K562 (cell line): ENCODE results near the gene CUX1. TPM values are rescaled to one million over a fixed set of nuclear protein-coding genes. Genes with fewer than 3 reads are reported as not detected.

Source experiments
- ATAC-seq: fragments of 200-7000 bp; cut with Tn5 transposase; 3 replicates; pipeline ENCODE4 v1.9.1; 2020; ENCODE audit warnings: moderate library complexity
- BruUV-seq: library from RNA; stranded (reverse); fragments of 400-500 nt; replicated peaks from 2 replicates; lab custom pipeline; 2021; lab: Mats Ljungman, UMichigan
- CTCF ChIA-PET: fragments of 300-600 bp; formaldehyde crosslinking; extraction: SDS; loops from one replicate; lab custom pipeline; 2021; ENCODE audit warnings: low intra/inter-chr PET ratio; lab: Yijun Ruan, JAX
- POLR2A ChIA-PET: fragments of 300-600, 350-650 bp; sonication (Branson Sonifier 250); formaldehyde crosslinking; extraction: SDS; loops from one replicate; lab custom pipeline; 2021; ENCODE audit warnings: antibody characterized with exemption, inconsistent platforms; lab: Yijun Ruan, JAX
- DNase-seq, 4 experiments: peaks; one replicate each; pipeline versions ENCODE4 v3.0.0 to v3.0.0-alpha.2; 2011 to 2018; ENCODE audit warnings: low spot score in 3 of 4, mixed read lengths in 3 of 4; ENCODE audit errors: extremely low read depth in 1 of 4
- FAIRE-seq: peaks from 2 replicates; lab custom pipeline; 2011; peaks lifted over from hg19 to GRCh38; lab: Jason Lieb, UNC
- H2AFZ ChIP-seq: 2 replicates; pipeline ENCODE4 v1.6.0; 2011; ENCODE audit warnings: low read depth, low read length, control low read depth, inconsistent platforms
- H3K27ac ChIP-seq: fragments of 200-600 bp; 3 replicates; pipeline ENCODE4 v1.8.0; 2011; ENCODE audit warnings: low read depth, mild to moderate bottlenecking, control low read depth, inconsistent platforms, low read length, moderate library complexity, mixed read lengths; ENCODE audit errors: extremely low read depth
- H3K27me3 ChIP-seq, 2 experiments: fragments of 300-600 bp in 1 of 2; 2 replicates in 1 of 2; 3 replicates in 1 of 2; pipeline versions ENCODE4 v1.6.0 to v1.8.0; 2011; ENCODE audit warnings: inconsistent platforms in 2 of 2, low read length in 2 of 2, mild to moderate bottlenecking in 1 of 2, mixed read lengths in 1 of 2, moderate library complexity in 1 of 2; ENCODE audit not compliant: control insufficient read depth in 2 of 2, insufficient read depth in 2 of 2
- H3K36me3 ChIP-seq: fragments of 300-600 bp; 3 replicates; pipeline ENCODE4 v1.8.0; 2011; ENCODE audit warnings: mild to moderate bottlenecking, low read length, inconsistent platforms; ENCODE audit not compliant: control insufficient read depth, insufficient read depth
- H3K4me1 ChIP-seq, 2 experiments: fragments of 200-600 bp in 1 of 2; replicated peaks in 1 of 2; 2 replicates in 1 of 2; 3 replicates in 1 of 2; pipeline versions ENCODE4 v1.5.1 to v1.8.0; 2011; ENCODE audit warnings: inconsistent platforms in 2 of 2, low read length in 2 of 2, mild to moderate bottlenecking in 1 of 2, mixed read lengths in 1 of 2, moderate library complexity in 1 of 2; ENCODE audit not compliant: control insufficient read depth in 2 of 2, insufficient read depth in 2 of 2
- H3K4me2 ChIP-seq: 2 replicates; pipeline ENCODE4 v1.6.1; 2011; ENCODE audit warnings: low read length, control low read depth, inconsistent platforms, mixed read lengths; ENCODE audit not compliant: insufficient read depth
- H3K4me3 ChIP-seq: fragments of 200-600 bp; sonication (generic), shearing (Covaris generic); 2 replicates; pipeline ENCODE4 v1.5.1; 2016; ENCODE audit warnings: control low read depth, inconsistent platforms
- H3K79me2 ChIP-seq: fragments of 200-600 bp; 3 replicates; pipeline ENCODE4 v1.8.0; 2011; ENCODE audit warnings: low read length, inconsistent platforms; ENCODE audit not compliant: control insufficient read depth, insufficient read depth
- H3K9ac ChIP-seq, 2 experiments: 2 replicates each; pipeline versions ENCODE4 v1.6.0 to v1.6.1; 2011; ENCODE audit warnings: low read depth in 2 of 2, low read length in 2 of 2, control low read depth in 1 of 2, inconsistent platforms in 1 of 2, mild to moderate bottlenecking in 1 of 2, mixed read lengths in 1 of 2; ENCODE audit not compliant: insufficient read depth in 1 of 2
- H3K9me1 ChIP-seq: one replicate; pipeline ENCODE4 v1.6.0; 2011; ENCODE audit warnings: inconsistent platforms, mild to moderate bottlenecking, low read length, moderate library complexity; ENCODE audit not compliant: control insufficient read depth, insufficient read depth
- H3K9me3 ChIP-seq: replicated peaks from 2 replicates; pipeline ENCODE4 v1.5.1; 2011; ENCODE audit warnings: low read depth, low read length, inconsistent platforms; ENCODE audit not compliant: control insufficient read depth, insufficient read depth
- H4K20me1 ChIP-seq: replicated peaks from 2 replicates; pipeline ENCODE4 v1.6.1; 2011; ENCODE audit warnings: low read length, inconsistent platforms, mixed read lengths; ENCODE audit not compliant: control insufficient read depth, insufficient read depth
- AFF1 ChIP-seq, 2 experiments: fragments of 450-650 bp; IDR thresholded peaks; 2 replicates each; pipeline ENCODE4 v1.6.1; 2018; ENCODE audit warnings: mild to moderate bottlenecking in 2 of 2, low read depth in 1 of 2; ENCODE audit not compliant: partially characterized antibody in 2 of 2
- BCL6 ChIP-seq: fragments of 250-450 bp; sonication (Bioruptor Pico); IDR thresholded peaks from 2 replicates; pipeline ENCODE4 v1.4.0; 2020
- CEBPB ChIP-seq: fragments of 450-650 bp; IDR thresholded peaks from 2 replicates; pipeline ENCODE4 v1.6.1; 2016; ENCODE audit warnings: missing genetic modification characterization, missing compliant biosample characterization
- ESRRB ChIP-seq: fragments of 250-450 bp; sonication (Bioruptor Pico); IDR thresholded peaks from 2 replicates; pipeline ENCODE4 v1.5.0; 2020; ENCODE audit warnings: mild to moderate bottlenecking, moderate library complexity, borderline replicate concordance
- HLTF ChIP-seq: fragments of 450-650 bp; IDR thresholded peaks from 2 replicates; pipeline ENCODE4 v1.6.1; 2016
- JUNB ChIP-seq: fragments of 450-650 bp; formaldehyde crosslinking; conservative IDR thresholded peaks from 2 replicates; pipeline ENCODE4 v1.4.0; 2020; ENCODE audit warnings: mild to moderate bottlenecking
- MCM3 ChIP-seq: fragments of 450-650 bp; IDR thresholded peaks from 2 replicates; pipeline ENCODE4 v1.6.1; 2016
- NFIC ChIP-seq: fragments of 450-650 bp; IDR thresholded peaks from 2 replicates; pipeline ENCODE4 v1.6.1; 2017; ENCODE audit warnings: mild to moderate bottlenecking, inconsistent platforms
- NR3C1 ChIP-seq: sonication (generic); formaldehyde crosslinking; IDR thresholded peaks from 2 replicates; pipeline ENCODE4 v1.8.1; 2022; ENCODE audit warnings: missing genetic modification reagents
- RBBP5 ChIP-seq: fragments of 200-600 bp; sonication (generic); IDR thresholded peaks from 2 replicates; pipeline ENCODE4 v1.6.1; 2012; ENCODE audit warnings: borderline replicate concordance, mild to moderate bottlenecking, low read length, control low read depth, inconsistent platforms; ENCODE audit not compliant: insufficient read depth, poor library complexity, severe bottlenecking
- SMARCC2 ChIP-seq: fragments of 450-650 bp; IDR thresholded peaks from 2 replicates; pipeline ENCODE4 v1.6.1; 2017; ENCODE audit warnings: antibody characterized with exemption, moderate library complexity, mild to moderate bottlenecking, low read depth
- SMARCE1 ChIP-seq: fragments of 450-650 bp; IDR thresholded peaks from 2 replicates; pipeline ENCODE4 v1.7.1; 2016; ENCODE audit warnings: mild to moderate bottlenecking
- SNRNP70 ChIP-seq: fragments of 200-400 bp; formaldehyde crosslinking; optimal IDR thresholded peaks from 2 replicates; pipeline ENCODE3; 2017; ENCODE audit warnings: low read depth, low read length
- TCF3 ChIP-seq: sonication (generic); formaldehyde crosslinking; IDR thresholded peaks from 2 replicates; pipeline ENCODE4 v1.4.0; 2020; ENCODE audit warnings: mild to moderate bottlenecking, missing genetic modification reagents
- ZNF174 ChIP-seq: fragments of 250-450 bp; sonication (Bioruptor Pico); IDR thresholded peaks from 2 replicates; pipeline ENCODE4 v1.4.0; 2020; ENCODE audit warnings: mild to moderate bottlenecking
- ZNF184 ChIP-seq: sonication (generic); formaldehyde crosslinking; IDR thresholded peaks from 2 replicates; pipeline ENCODE4 v1.5.0; 2020; ENCODE audit warnings: missing genetic modification reagents
- WGBS: fragments of 100-300 bp; shearing (Covaris generic); methylation state at CpG from one replicate; pipeline ENCODE4 v1.1.6; 2016; ENCODE audit warnings: low coverage, mixed read lengths; ENCODE audit not compliant: insufficient coverage; ENCODE audit errors: missing lambda C conversion rate; 5-methylcytosine and 5-hydroxymethylcytosine counted together
- in situ Hi-C: fragments of 300-500 bp; cut with MboI; formaldehyde crosslinking; loops from 4 replicates; pipeline ENCODE4 v1.15.0; 2018; ENCODE audit warnings: inconsistent platforms, mixed read lengths
- intact Hi-C: fragments of 100-400 bp; cut with micrococcal nuclease; formaldehyde crosslinking; loops from 2 replicates; pipeline ENCODE4 v1.14.2; 2022
- polyA plus RNA-seq, 8 experiments: library from polyadenylated mRNA; depleted of rRNA in 4 of 8; stranded (reverse) in 5 of 8; unstranded in 3 of 8; fragments of >200 nt; fragmentation: Nextera tagmentation in 2 of 8; fragmentation: Illumina TruSeq in 1 of 8; extraction: Ambion mirVana in 2 of 8; extraction: Trizol in 1 of 8; gene quantifications; 2 replicates each; pipeline versions ENCODE4 v1.2.1 to v1.2.3, GENCODE V29; 2011 to 2014; ENCODE audit warnings: inconsistent platforms in 1 of 8, missing spikeins in 1 of 8
- total RNA-seq, 7 experiments: library from RNA; depleted of rRNA in 6 of 7; stranded (reverse); fragments of >200 nt in 6 of 7; fragmentation: Illumina TruSeq in 2 of 7; extraction: Trizol in 2 of 7; gene quantifications; 2 replicates each; pipeline versions ENCODE4 v1.2.1 to v1.2.3, GENCODE V29; 2011 to 2021; ENCODE audit warnings: low replicate concordance in 1 of 7

Gene CUX1
- total and polyA plus RNA-seq, 9 of the 15 experiments (the other 6 are each of a cell fraction or from before 2014, with no cell fraction given) = 3.6 to 55.3 (median 25.2) TPM

GRCh38 chr7:102215256-102215655, 397.8 kb downstream of the CUX1 start (continued):
- TF ChIP-seq CEBPB (tag) (no peak), ZNF174 (CRISPR knock-in tag) (no peak), TCF3 (CRISPR knock-in tag) (no peak), RBBP5 (no peak), SMARCE1 (no peak), BCL6 (CRISPR knock-in tag) (no peak), JUNB (CRISPR knock-in tag) (no peak), ESRRB (CRISPR knock-in tag) (no peak), HLTF (no peak), MCM3 (no peak)

- H3K9ac ChIP-seq = no peak overlapping the region
- WGBS = 86% methylated on average over 11 of the region's 11 CpGs
- TF ChIP-seq SMARCC2 (no peak), NR3C1 (CRISPR knock-in tag) (no peak), NFIC (no peak), SNRNP70 (no peak), ZNF184 (CRISPR knock-in tag) (no peak), AFF1 (IDR thresholded peaks at IDR 0.05; ENCODE audit: low read depth in 1 of 2, partially characterized antibody in 2 of 2) (no peak)
These were observed 398.3 kb downstream of the CUX1 start for GRCh38 chr7:102215711-102216110.

More at GRCh38 chr7:102215711-102216110, 398.3 kb downstream of the CUX1 start:
- Histone ChIP-seq H4K20me1 (peaks cover 7% of the 10 kb centered on the region; the same call in 1 of the 2 replicates), H3K27me3 (no peaks in the 10 kb centered on the region), H3K4me2 (no peak overlapping the region), H3K79me2 (no peaks in the 10 kb centered on the region), H2AFZ (no peak overlapping the region), H3K4me3 (no peak overlapping the region), H3K9me1 (no peaks in the 10 kb centered on the region), H3K9me3 (no peaks in the 10 kb centered on the region), H3K36me3 (peaks cover 18% of the 10 kb centered on the region; the same call in 2 of the 3 replicates), H3K27ac (no peak overlapping the region), H3K4me1 (no peaks in the 10 kb centered on the region; a peak in 1 of 5 replicates)
- CTCF ChIA-PET = interaction anchor here (0.9 kb wide), 1 partner anchor 63 kb away, joined by 3 read pairs; no protein-coding TSS in a partner anchor
- FAIRE-seq (no peak), ATAC-seq (no peak), DNase-seq (no peak)
- in situ Hi-C loops (no loop called here), intact Hi-C loops (no loop called here)
- no TSS peak for BruUV-seq
- POLR2A ChIA-PET = no interaction called here
